Effector CD8-positive, alpha-beta T cell (primary cell): ENCODE measurements around the gene PSTPIP1.
A peak's percentile ranks its signal among the peaks of the same experiment; 100 is the strongest.
"Not testable (repeated sequence)": the region's sequence is repeated elsewhere in the genome, so short reads cannot be mapped to it uniquely, and the experiment has no call there.

Experiments used
- DNase-seq: peaks from one replicate; lab custom pipeline; 2025; lab: John Stamatoyannopoulos, UW
- total RNA-seq, 4 experiments: gene quantifications; one replicate each; lab custom pipeline; 2026; lab: John Stamatoyannopoulos, UW

Gene PSTPIP1
- total RNA-seq = 165 to 261 (median 215) reads per million in 4 experiments

GRCh38 chr15:76994971-76995945 lies at the start of gene PSTPIP1:
Gene PSTPIP1, plus strand, starts transcription at chr15:76995126. Its CDS starts 448 bp downstream, at chr15:76995574.
- DNase-seq = peak; percentile 23

GRCh38 chr15:76945494-76946093 lies 49.3 kb upstream of the PSTPIP1 start:
- no peak for DNase-seq

- DNase-seq = no peak
Measured at GRCh38 chr15:76947454-76947853, 47.5 kb upstream of the PSTPIP1 start.

- DNase-seq = no peak
Measured at GRCh38 chr15:76951220-76951619, 43.7 kb upstream of the PSTPIP1 start.

- DNase-seq = no peak
Measured at GRCh38 chr15:76953913-76954312, 41.0 kb upstream of the PSTPIP1 start.

- no peak for DNase-seq
Measured at GRCh38 chr15:76954744-76955143, 40.2 kb upstream of the PSTPIP1 start.

GRCh38 chr15:76961268-76962011 lies 33.5 kb upstream of the PSTPIP1 start:
- DNase-seq = no peak

- DNase-seq = no peak
Measured at GRCh38 chr15:76962337-76963013, 32.5 kb upstream of the PSTPIP1 start.

GRCh38 chr15:76963596-76963995 lies 31.3 kb upstream of the PSTPIP1 start:
- DNase-seq = no peak

GRCh38 chr15:76964157-76964556 lies 30.8 kb upstream of the PSTPIP1 start:
- DNase-seq = no peak

- DNase-seq = not testable (repeated sequence)
Measured at GRCh38 chr15:76966051-76966450, 28.9 kb upstream of the PSTPIP1 start.

GRCh38 chr15:76967067-76967466 lies 27.9 kb upstream of the PSTPIP1 start:
- DNase-seq = no peak

- DNase-seq = no peak
Measured at GRCh38 chr15:76968306-76968705, 26.6 kb upstream of the PSTPIP1 start.

- DNase-seq = no peak
Measured at GRCh38 chr15:76972389-76973361, 22.3 kb upstream of the PSTPIP1 start.

GRCh38 chr15:76973362-76973743 lies 21.6 kb upstream of the PSTPIP1 start:
- DNase-seq = peak; percentile 44

- DNase-seq = no peak
Measured at GRCh38 chr15:76973906-76974305, 21.0 kb upstream of the PSTPIP1 start.

- no peak for DNase-seq
Measured at GRCh38 chr15:76974456-76975036, 20.4 kb upstream of the PSTPIP1 start.

GRCh38 chr15:76976141-76976540 lies 18.8 kb upstream of the PSTPIP1 start:
- DNase-seq = no peak

GRCh38 chr15:76976572-76977270 lies 18.2 kb upstream of the PSTPIP1 start:
- no peak for DNase-seq
